Mesothelial cell of epicardium (in vitro differentiated cells): ENCODE results near the gene AHI1. TPM values are rescaled to one million over a fixed set of nuclear protein-coding genes. Genes with fewer than 3 reads are reported as not detected.
"Not testable (repeated sequence)": the region's sequence is repeated elsewhere in the genome, so short reads cannot be mapped to it uniquely, and the experiment has no call there.

ENCODE experiments used
- DNase-seq, 2 experiments: peaks; one replicate each; pipeline ENCODE4 v3.0.0; 2021; ENCODE audit warnings: low spot score in 2 of 2; ENCODE audit not compliant: unreplicated experiment in 2 of 2
- H3K27ac Mint-ChIP-seq: 2 replicates; pipeline ENCODE4 v1.8.0; 2021; ENCODE audit warnings: mixed read lengths
- H3K27me3 Mint-ChIP-seq: 2 replicates; pipeline ENCODE4 v1.8.0; 2021; ENCODE audit warnings: low read depth, mixed read lengths
- H3K36me3 Mint-ChIP-seq: 2 replicates; pipeline ENCODE4 v1.8.0; 2021; ENCODE audit warnings: mixed read lengths
- H3K4me1 Mint-ChIP-seq: 2 replicates; pipeline ENCODE4 v1.8.0; 2021; ENCODE audit warnings: mixed read lengths
- H3K4me3 Mint-ChIP-seq: 2 replicates; pipeline ENCODE4 v1.8.0; 2021; ENCODE audit warnings: mild to moderate bottlenecking, moderate library complexity, mixed read lengths
- H3K9me3 Mint-ChIP-seq: 2 replicates; pipeline ENCODE4 v1.8.0; 2021; ENCODE audit warnings: mixed read lengths
- CTCF ChIP-seq: fragments of 200-600 bp; sonication (generic); IDR thresholded peaks from one replicate; pipeline ENCODE4 v1.5.0; 2021; ENCODE audit warnings: antibody characterized with exemption; ENCODE audit not compliant: unreplicated experiment
- total RNA-seq: library from RNA; stranded (reverse); gene quantifications from 3 replicates; pipeline ENCODE4 v1.2.1, GENCODE V29; 2021

AHI1 gene
- total RNA-seq, 1 donor from 2014 or later: 41.6 TPM

GRCh38 chr6:135344526-135344925 lies 153.0 kb downstream of the AHI1 start:
- no peak for DNase-seq
- Mint-ChIP-seq H3K9me3 (peaks cover 16% of the 10 kb centered on the region), H3K27me3 (no peaks in the 10 kb centered on the region), H3K27ac (no peak overlapping the region), H3K4me3 (no peak overlapping the region), H3K36me3 (peaks cover 15% of the 10 kb centered on the region), H3K4me1 (peaks cover 5% of the 10 kb centered on the region)
- no peak for TF ChIP-seq CTCF

- not testable (repeated sequence) for H3K27ac Mint-ChIP-seq, H3K4me3 Mint-ChIP-seq, DNase-seq, H3K27me3 Mint-ChIP-seq, H3K4me1 Mint-ChIP-seq
- Mint-ChIP-seq H3K36me3 (peaks cover 14% of the 10 kb centered on the region), H3K9me3 (peaks cover 18% of the 10 kb centered on the region)
Observed at GRCh38 chr6:135339920-135340319, 157.6 kb downstream of the AHI1 start.

- H3K36me3 Mint-ChIP-seq: peaks cover 14% of the 10 kb centered on the region
- no peak overlapping the region for H3K27ac Mint-ChIP-seq
- no peak for DNase-seq
Observed at GRCh38 chr6:135334169-135334568, 163.4 kb downstream of the AHI1 start.

GRCh38 chr6:135331002-135331401 lies 166.5 kb downstream of the AHI1 start:
- H3K9me3 Mint-ChIP-seq: peaks cover 13% of the 10 kb centered on the region

More at GRCh38 chr6:135334169-135334568, 163.4 kb downstream of the AHI1 start:
- no peaks in the 10 kb centered on the region for H3K4me1 Mint-ChIP-seq
- H3K27me3 Mint-ChIP-seq: no peaks in the 10 kb centered on the region
- H3K9me3 Mint-ChIP-seq: peaks cover 7% of the 10 kb centered on the region
- no peak for TF ChIP-seq CTCF
- no peak overlapping the region for H3K4me3 Mint-ChIP-seq

GRCh38 chr6:135329851-135330803 lies 167.4 kb downstream of the AHI1 start:
- Mint-ChIP-seq H3K4me3 (no peak overlapping the region), H3K36me3 (peaks cover 22% of the 10 kb centered on the region), H3K4me1 (no peaks in the 10 kb centered on the region), H3K9me3 (peaks cover 13% of the 10 kb centered on the region), H3K27ac (no peak overlapping the region), H3K27me3 (no peaks in the 10 kb centered on the region)
- no peak for DNase-seq
- TF ChIP-seq CTCF: no peak

More at GRCh38 chr6:135331002-135331401, 166.5 kb downstream of the AHI1 start:
- H3K4me3 Mint-ChIP-seq: no peak overlapping the region
- H3K27ac Mint-ChIP-seq: no peak overlapping the region
- TF ChIP-seq CTCF: no peak
- H3K27me3 Mint-ChIP-seq: no peaks in the 10 kb centered on the region
- no peak for DNase-seq
- H3K36me3 Mint-ChIP-seq: peaks cover 22% of the 10 kb centered on the region
- no peaks in the 10 kb centered on the region for H3K4me1 Mint-ChIP-seq

GRCh38 chr6:135328136-135328535 lies 169.4 kb downstream of the AHI1 start:
- Mint-ChIP-seq H3K27me3 (no peaks in the 10 kb centered on the region), H3K4me3 (no peak overlapping the region), H3K4me1 (peaks cover 2% of the 10 kb centered on the region), H3K27ac (no peak overlapping the region), H3K9me3 (peaks cover 13% of the 10 kb centered on the region), H3K36me3 (peaks cover 22% of the 10 kb centered on the region)
- TF ChIP-seq CTCF: no peak
- no peak for DNase-seq
